Melanocyte of skin (primary cell): ENCODE results near the gene DARS1. TPM values are rescaled to one million over a fixed set of nuclear protein-coding genes. Genes with fewer than 3 reads are reported as not detected.

Source experiments
- total RNA-seq, 2 donors: library from RNA; depleted of rRNA; stranded (reverse); fragments of >200 nt; gene quantifications; 2 replicates each; pipeline ENCODE4 v1.2.3, GENCODE V29; 2012

The DARS1 gene
- 10 to 100 TPM; 56.8 to 84.9 TPM for total RNA-seq

GRCh38 chr2:135985018-135985825 lies at the start of gene DARS1:
Gene DARS1 (minus strand): TSS chr2:135985626. CDS start chr2:135985468, 158 bp downstream.

DNA sequence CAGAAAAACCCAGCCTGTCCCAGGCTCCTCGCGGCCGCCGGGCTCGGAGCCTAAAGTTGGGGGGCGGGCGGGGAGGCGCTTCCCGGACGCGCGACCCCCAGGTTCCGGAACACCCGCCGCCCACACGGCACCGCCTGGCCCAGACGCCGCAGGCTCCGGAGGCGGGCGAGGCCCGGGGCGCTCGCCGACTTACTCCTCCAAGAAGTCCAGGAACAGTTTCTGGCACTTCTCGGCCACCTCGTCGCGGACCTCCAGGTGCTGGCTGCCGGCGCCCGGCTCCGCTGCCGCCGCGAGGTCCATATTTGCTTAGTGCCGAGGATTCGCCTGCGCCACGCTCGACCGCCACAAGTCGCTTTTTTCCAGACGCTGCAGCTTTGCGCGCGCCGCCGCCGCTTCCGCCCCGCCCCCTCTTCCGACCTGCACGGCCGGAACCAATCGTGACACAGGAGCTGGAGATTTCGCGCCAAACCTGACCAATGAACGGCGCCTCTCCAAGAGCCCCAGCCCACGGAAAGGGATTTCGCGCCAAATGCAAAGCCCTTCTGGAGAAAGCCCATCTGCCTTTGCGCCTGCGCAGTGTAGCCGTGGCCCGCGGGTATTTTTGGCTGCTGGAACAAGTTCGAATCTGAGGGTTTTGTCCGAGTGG lies 109.2 kb downstream of the DARS1 start, which contains the start of gene MCM6:
TSS of gene MCM6 (minus strand) at position 378 of the 646 bp plus-strand sequence. CDS start at position 300, 78 bp downstream.

Other genes starting within 250 kb of the DARS1 start
- 10 to 100 TPM; 37.0 to 47.1 TPM for gene UBXN4, start 243.8 kb downstream of the DARS1 start, total RNA-seq
- under 1 TPM in 1 of 2 donors, not detected in 1; under 0.01 TPM for gene LCT, start 148.4 kb downstream of the DARS1 start, total RNA-seq
- 10 to 100 TPM in 1 of 2 donors, 1 to 10 TPM in 1; 6.9 to 22.6 TPM for gene MCM6, start 109.2 kb downstream of the DARS1 start, total RNA-seq
- gene CXCR4, start 132.5 kb upstream of the DARS1 start, total RNA-seq, result not detected